Upper lobe of left lung (tissue), 4 donors: ENCODE results near the gene RAB41.

Source experiments
- CTCF ChIP-seq, 6 experiments: fragments of 450-650 bp in 4 of 6; fragments of 200-600 bp in 2 of 6; sonication (generic) in 2 of 6; IDR thresholded peaks; one replicate each; pipeline ENCODE4 v1.5.1; 2016 to 2019; ENCODE audit warnings: antibody characterized with exemption in 6 of 6
- POLR2A ChIP-seq, 4 donors: fragments of 450-650 bp; IDR thresholded peaks; one replicate each; pipeline ENCODE4 v1.5.1; 2016 to 2017; ENCODE audit warnings: antibody characterized with exemption in 4 of 4, mild to moderate bottlenecking in 2 of 4

- TF ChIP-seq CTCF (IDR thresholded peaks at IDR 0.05) (no peak), POLR2A (IDR thresholded peaks at IDR 0.05) (no peak)
Measured at GRCh38 chrX:70234355-70234754, 47.6 kb upstream of the RAB41 start, which contains the start of gene AWAT1.
